Liver (tissue), 9 donors: ENCODE measurements around the gene KCNMA1. TPM values are rescaled to one million over a fixed set of nuclear protein-coding genes. Genes with fewer than 3 reads are reported as not detected.

Source experiments
- DNase-seq: peaks from one replicate; pipeline ENCODE4 v3.0.0-alpha.2; 2017; ENCODE audit warnings: low spot score
- H3K27ac ChIP-seq, 2 donors: one replicate each; pipeline ENCODE4 v1.7.0; 2013; ENCODE audit warnings: inconsistent platforms in 2 of 2, low read length in 2 of 2, control low read depth in 1 of 2, low read depth in 1 of 2, mild to moderate bottlenecking in 1 of 2
- H3K27me3 ChIP-seq, 4 donors: one replicate each; pipeline versions ENCODE4 v1.6.1 to v1.7.0; 2013; ENCODE audit warnings: low read length in 3 of 4, inconsistent platforms in 1 of 4, mild to moderate bottlenecking in 1 of 4, moderate library complexity in 1 of 4; ENCODE audit not compliant: control insufficient read depth in 4 of 4, insufficient read depth in 4 of 4
- H3K36me3 ChIP-seq, 4 donors: one replicate each; pipeline versions ENCODE4 v1.6.1 to v1.7.0; 2013; ENCODE audit warnings: low read length in 3 of 4, mild to moderate bottlenecking in 3 of 4, low read depth in 1 of 4, moderate library complexity in 1 of 4; ENCODE audit not compliant: control insufficient read depth in 4 of 4, insufficient read depth in 3 of 4
- H3K4me1 ChIP-seq, 4 donors: one replicate each; pipeline versions ENCODE4 v1.6.1 to v1.7.0; 2013; ENCODE audit warnings: low read length in 3 of 4, mild to moderate bottlenecking in 3 of 4, moderate library complexity in 1 of 4; ENCODE audit not compliant: control insufficient read depth in 4 of 4, insufficient read depth in 4 of 4
- H3K4me3 ChIP-seq, 3 donors: one replicate each; pipeline versions ENCODE4 v1.6.1 to v1.7.0; 2013; ENCODE audit warnings: low read length in 3 of 3, control low read depth in 1 of 3, low read depth in 1 of 3, mild to moderate bottlenecking in 1 of 3
- H3K9ac ChIP-seq, 2 donors: one replicate each; pipeline ENCODE4 v1.7.0; 2013; ENCODE audit warnings: low read length in 2 of 2, mild to moderate bottlenecking in 2 of 2, moderate library complexity in 2 of 2, control low read depth in 1 of 2, low read depth in 1 of 2
- H3K9me3 ChIP-seq, 4 donors: one replicate each; pipeline versions ENCODE4 v1.6.1 to v1.7.0; 2013; ENCODE audit warnings: low read length in 3 of 4; ENCODE audit not compliant: control insufficient read depth in 4 of 4
- EGR1 ChIP-seq, 2 donors: IDR thresholded peaks; 2 replicates each; pipeline ENCODE4 v1.6.1; 2016 to 2018; ENCODE audit warnings: antibody characterized with exemption in 2 of 2, low read depth in 2 of 2
- FOXA1 ChIP-seq: IDR thresholded peaks from 2 replicates; pipeline ENCODE4 v1.6.1; 2016; ENCODE audit warnings: antibody characterized with exemption
- FOXA2 ChIP-seq: IDR thresholded peaks from 2 replicates; pipeline ENCODE4 v1.6.1; 2016; ENCODE audit warnings: antibody characterized with exemption
- HNF4G ChIP-seq: IDR thresholded peaks from 2 replicates; pipeline ENCODE4 v1.6.1; 2016; ENCODE audit warnings: antibody characterized with exemption
- JUND ChIP-seq, 2 donors: IDR thresholded peaks; 2 replicates each; pipeline ENCODE4 v1.6.1; 2016; ENCODE audit warnings: antibody characterized with exemption in 2 of 2
- MAX ChIP-seq: IDR thresholded peaks from 2 replicates; pipeline ENCODE4 v1.6.1; 2016; ENCODE audit warnings: antibody characterized with exemption
- NR2F2 ChIP-seq: IDR thresholded peaks from 2 replicates; pipeline ENCODE4 v1.6.1; 2016; ENCODE audit warnings: antibody characterized with exemption
- RAD21 ChIP-seq, 2 donors: IDR thresholded peaks; 2 replicates each; pipeline ENCODE4 v1.6.1; 2016; ENCODE audit warnings: antibody characterized with exemption in 2 of 2, mild to moderate bottlenecking in 2 of 2
- SP1 ChIP-seq: IDR thresholded peaks from 2 replicates; pipeline ENCODE4 v1.6.1; 2018; ENCODE audit warnings: antibody characterized with exemption, mild to moderate bottlenecking
- TAF1 ChIP-seq: conservative IDR thresholded peaks from 2 replicates; pipeline ENCODE4 v1.6.1; 2016; ENCODE audit warnings: antibody characterized with exemption, mild to moderate bottlenecking
- ZBTB33 ChIP-seq: IDR thresholded peaks from 2 replicates; pipeline ENCODE4 v1.6.1; 2016; ENCODE audit warnings: antibody characterized with exemption
- WGBS: extraction: QIAGEN DNeasy Blood & Tissue Kit; methylation state at CpG from one replicate; pipeline ENCODE4 v1.1.7; 2013; 5-methylcytosine and 5-hydroxymethylcytosine counted together
- polyA plus RNA-seq, 2 donors: library from polyadenylated mRNA; stranded (reverse) in 1 of 2; unstranded in 1 of 2; fragments of 200-250 nt in 1 of 2; fragments of >200 nt in 1 of 2; fragmentation: Nextera tagmentation in 1 of 2; extraction: Ambion mirVana in 1 of 2; gene quantifications; one replicate each; pipeline versions ENCODE4 v1.2.1 to v1.2.3, GENCODE V29; 2013 to 2015
- total RNA-seq, 2 donors: library from RNA; depleted of rRNA; stranded (reverse); fragments of >200 nt; gene quantifications; one replicate each; pipeline ENCODE4 v1.2.3, GENCODE V29; 2014
- donor health status: healthy.
- donor health status: healthy.
- donor health status: healthy.
- donor health status: healthy.
- donor health status: healthy.

KCNMA1 gene
- total and polyA plus RNA-seq, 4 donors, result 2.5 to 9.7 (median 4.7) TPM

- WGBS, result 89% methylated on average over 5 of the region's 5 CpGs
- H3K27me3 ChIP-seq, result no peaks in the 10 kb centered on the region
- no peaks in the 10 kb centered on the region for H3K36me3 ChIP-seq
- no peaks in the 10 kb centered on the region for H3K4me1 ChIP-seq
- TF ChIP-seq MAX (no peak), TAF1 (no peak), FOXA1 (no peak), FOXA2 (no peak), RAD21 (IDR thresholded peaks at IDR 0.05) (no peak), ZBTB33 (no peak), EGR1 (IDR thresholded peaks at IDR 0.05; ENCODE audit: low read depth in 2 of 2) (no peak)
- H3K9ac ChIP-seq, result no peak overlapping the region
- no peak overlapping the region for H3K27ac ChIP-seq
- no peak overlapping the region for H3K4me3 ChIP-seq
- DNase-seq, result no peak
- H3K9me3 ChIP-seq, result no peaks in the 10 kb centered on the region
These were observed 490.8 kb downstream of the KCNMA1 start for GRCh38 chr10:77146712-77147336.

- WGBS, result 77% methylated on average over 3 of the region's 3 CpGs
- Histone ChIP-seq H3K27me3 (no peaks in the 10 kb centered on the region), H3K4me1 (no peaks in the 10 kb centered on the region), H3K9me3 (no peaks in the 10 kb centered on the region), H3K36me3 (no peaks in the 10 kb centered on the region), H3K4me3 (no peak overlapping the region), H3K27ac (no peak overlapping the region), H3K9ac (no peak overlapping the region)
- TF ChIP-seq SP1, result no peak
- DNase-seq, result no peak
These were observed 493.0 kb downstream of the KCNMA1 start for GRCh38 chr10:77144656-77145055.

- Histone ChIP-seq H3K27ac (no peak overlapping the region), H3K4me1 (no peaks in the 10 kb centered on the region), H3K27me3 (no peaks in the 10 kb centered on the region), H3K9ac (no peak overlapping the region), H3K4me3 (no peak overlapping the region), H3K9me3 (no peaks in the 10 kb centered on the region), H3K36me3 (no peaks in the 10 kb centered on the region)
- TF ChIP-seq MAX, result no peak
- no peak for TF ChIP-seq HNF4G
- no peak for TF ChIP-seq NR2F2
- no peak for TF ChIP-seq ZBTB33
- no peak for TF ChIP-seq FOXA1
- no peak for TF ChIP-seq EGR1 (IDR thresholded peaks at IDR 0.05; ENCODE audit: low read depth in 2 of 2)
- no peak for TF ChIP-seq JUND (IDR thresholded peaks at IDR 0.05)
- no peak for DNase-seq
- 87% methylated on average over 6 of the region's 6 CpGs for WGBS
These were observed 498.1 kb downstream of the KCNMA1 start for GRCh38 chr10:77139252-77140160.
